NCI-H345 treated with DMSO at 0.1 percent for 48 hours (cell line): Measurements from ENCODE around the gene MAP4K1.

ENCODE experiments used
- DNase-seq: peaks from one replicate; lab custom pipeline; 2025; ENCODE audit not compliant: unreplicated experiment; lab: John Stamatoyannopoulos, UW

MAP4K1 gene

DNA sequence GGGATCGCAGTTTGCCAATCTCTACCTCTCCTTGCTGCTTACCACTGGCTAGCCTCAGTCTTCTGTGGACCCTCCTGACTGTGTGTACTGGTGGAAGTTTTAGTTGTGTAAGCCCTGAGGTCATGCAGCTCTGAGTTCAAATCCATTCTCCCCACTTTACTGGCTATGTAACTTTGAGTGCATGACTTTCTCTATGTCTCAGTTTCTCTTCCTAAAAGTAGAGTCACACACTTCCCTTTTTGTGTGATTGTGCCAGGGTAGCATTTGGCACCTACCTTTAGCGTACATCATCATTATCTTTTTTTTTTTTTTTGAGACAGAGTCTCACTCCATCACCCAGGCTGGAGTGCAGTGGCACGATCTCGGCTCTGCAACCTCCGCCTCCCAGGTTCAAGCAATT lies 70.3 kb downstream of the MAP4K1 start:
- DNase-seq: no peak

DNA sequence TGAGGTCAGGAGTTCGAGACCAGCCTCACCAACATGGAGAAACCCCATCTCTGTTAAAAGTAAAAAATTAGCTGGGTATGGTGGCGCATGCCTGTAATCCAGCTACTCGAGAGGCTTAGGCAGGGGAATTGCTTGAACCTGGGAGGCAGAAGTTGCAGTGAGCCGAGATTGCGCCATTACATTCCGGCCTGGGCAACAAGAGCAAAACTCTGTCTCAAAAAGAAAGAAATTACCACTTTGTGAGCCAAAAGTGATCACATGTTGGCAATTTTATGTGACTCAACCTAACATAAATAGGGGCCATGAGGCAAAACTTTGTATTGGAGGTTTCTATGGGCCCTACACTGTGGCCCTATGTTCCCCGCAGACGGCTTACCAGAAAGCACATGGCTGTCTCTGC lies 72.2 kb downstream of the MAP4K1 start:
- DNase-seq: no peak

DNA sequence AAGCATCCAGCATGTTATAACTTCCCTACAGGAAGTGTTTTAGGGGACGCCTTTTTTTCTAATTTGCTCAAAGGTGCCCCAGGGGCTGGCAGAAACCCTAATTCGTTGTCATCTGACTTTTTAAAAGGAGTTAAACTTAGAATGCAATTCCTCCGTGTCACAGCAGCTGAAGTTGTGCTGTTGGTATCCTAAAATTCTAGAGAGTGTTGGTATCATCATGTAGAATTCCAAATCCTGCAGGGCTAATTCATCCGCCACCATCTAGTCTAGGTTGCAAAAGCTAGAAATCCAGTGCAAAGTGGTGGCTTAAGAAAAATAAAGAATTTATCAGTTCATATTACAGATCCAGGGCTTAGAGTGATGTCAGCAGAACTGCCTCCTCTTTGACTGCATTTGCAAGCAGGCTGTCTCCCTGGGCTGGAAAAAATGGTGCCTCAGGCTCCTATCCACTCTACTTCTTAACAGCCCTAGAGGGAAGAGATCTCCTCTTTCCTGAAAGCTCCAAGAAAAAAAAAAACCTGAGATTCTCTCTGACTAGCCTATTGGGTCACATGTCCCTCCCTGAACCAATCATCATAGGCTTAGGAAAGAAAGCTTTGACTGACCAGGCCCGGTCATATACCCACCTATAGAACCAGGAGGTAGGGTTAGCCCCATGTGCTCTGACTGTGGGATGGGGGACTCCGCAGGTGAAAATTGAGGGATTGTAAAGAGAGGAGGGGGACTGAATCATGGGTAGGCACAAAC lies 73.0 kb downstream of the MAP4K1 start:
- no peak for DNase-seq

- DNase-seq: no peak
Observed at GRCh38 chr19:38543807-38544568, 73.8 kb downstream of the MAP4K1 start.

DNA sequence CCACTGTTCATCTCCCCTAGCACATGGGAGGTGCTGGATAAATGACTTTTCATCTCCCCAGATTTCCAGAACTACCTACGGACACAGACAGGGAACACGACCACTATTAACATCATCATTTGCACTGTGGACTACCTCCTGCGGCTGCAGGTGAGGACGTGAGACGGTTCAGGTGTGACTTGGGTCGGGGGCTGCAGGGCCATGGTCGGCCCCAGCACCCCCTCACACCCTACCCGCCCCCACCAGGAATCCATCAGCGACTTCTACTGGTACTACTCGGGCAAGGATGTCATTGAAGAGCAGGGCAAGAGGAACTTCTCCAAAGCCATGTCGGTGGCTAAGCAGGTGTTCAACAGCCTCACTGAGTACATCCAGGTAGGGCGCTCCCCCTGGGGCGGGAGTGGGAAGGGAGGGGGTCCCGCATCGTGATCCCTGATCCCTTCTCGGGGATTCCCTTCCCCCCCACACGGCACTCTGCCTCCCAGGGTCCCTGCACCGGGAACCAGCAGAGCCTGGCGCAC lies 74.4 kb downstream of the MAP4K1 start:
- DNase-seq: no peak

GRCh38 chr19:38542040-38542439 lies 75.7 kb downstream of the MAP4K1 start:
- DNase-seq: no peak

DNA sequence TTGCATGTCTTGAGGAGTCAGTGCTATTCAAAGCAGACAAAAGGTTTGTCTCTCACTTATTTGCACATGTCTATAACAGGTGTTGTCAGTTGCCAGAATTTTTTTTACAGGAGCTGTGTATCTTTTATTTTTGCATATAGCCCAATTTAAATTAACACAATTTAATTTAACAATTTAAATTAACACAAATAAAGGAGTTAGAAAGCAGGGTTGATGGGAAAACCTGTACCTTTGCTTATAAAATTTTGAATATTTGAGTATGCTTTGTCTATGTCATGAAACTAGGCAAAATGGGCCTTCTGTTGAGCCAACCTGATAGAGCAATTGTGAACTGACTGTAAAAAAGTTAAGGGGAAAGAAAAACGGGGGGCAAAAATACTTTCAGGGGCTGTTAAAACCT lies 78.0 kb downstream of the MAP4K1 start:
- DNase-seq: no peak

GRCh38 chr19:38538793-38539528 lies 78.8 kb downstream of the MAP4K1 start:
- DNase-seq: no peak

GRCh38 chr19:38538386-38538785 lies 79.4 kb downstream of the MAP4K1 start:
- DNase-seq: no peak
